HL-60 (cell line): Measurements from ENCODE around the gene IRF8.

ENCODE experiments used
- DNase-seq, 2 experiments: peaks; one replicate each; pipeline ENCODE4 v3.0.0-alpha.2; 2010 to 2020; ENCODE audit warnings: low read depth in 1 of 2, low spot score in 1 of 2
- H3K27ac ChIP-seq: fragments of 250-450 bp; sonication (Bioruptor Pico); replicated peaks from 2 replicates; pipeline ENCODE4 v1.5.1; 2020; ENCODE audit warnings: mild to moderate bottlenecking, moderate library complexity
- H3K27me3 ChIP-seq: fragments of 250-450 bp; sonication (Bioruptor Pico); 2 replicates; pipeline ENCODE4 v1.5.1; 2021; ENCODE audit warnings: mild to moderate bottlenecking, moderate library complexity; ENCODE audit not compliant: insufficient read depth, poor library complexity, severe bottlenecking
- H3K4me3 ChIP-seq: replicated peaks from 2 replicates; pipeline ENCODE4 v1.5.1; 2011; ENCODE audit warnings: mild to moderate bottlenecking, control low read depth, low read length; ENCODE audit not compliant: insufficient read depth
- GABPA ChIP-seq: IDR thresholded peaks from 2 replicates; pipeline ENCODE4 v1.6.1; 2012; ENCODE audit warnings: low read depth
- POLR2AphosphoS5 ChIP-seq: IDR thresholded peaks from 2 replicates; pipeline ENCODE4 v1.6.1; 2012; ENCODE audit warnings: low read depth
- SPI1 ChIP-seq: IDR thresholded peaks from 2 replicates; pipeline ENCODE4 v1.6.1; 2012; ENCODE audit warnings: low read depth, mild to moderate bottlenecking, borderline replicate concordance
- TF ChIP-seq, protein P1 (sequence below): IDR thresholded peaks from 2 replicates; pipeline ENCODE4 v1.6.1; 2012; ENCODE audit warnings: low read depth; ENCODE audit not compliant: insufficient replicate concordance
- TF ChIP-seq, protein P2 (sequence below): IDR thresholded peaks from one replicate; pipeline ENCODE4 v1.5.1; 2011; ENCODE audit warnings: low read length, control low read depth, inconsistent platforms; ENCODE audit not compliant: insufficient read depth

IRF8 gene

DNA sequence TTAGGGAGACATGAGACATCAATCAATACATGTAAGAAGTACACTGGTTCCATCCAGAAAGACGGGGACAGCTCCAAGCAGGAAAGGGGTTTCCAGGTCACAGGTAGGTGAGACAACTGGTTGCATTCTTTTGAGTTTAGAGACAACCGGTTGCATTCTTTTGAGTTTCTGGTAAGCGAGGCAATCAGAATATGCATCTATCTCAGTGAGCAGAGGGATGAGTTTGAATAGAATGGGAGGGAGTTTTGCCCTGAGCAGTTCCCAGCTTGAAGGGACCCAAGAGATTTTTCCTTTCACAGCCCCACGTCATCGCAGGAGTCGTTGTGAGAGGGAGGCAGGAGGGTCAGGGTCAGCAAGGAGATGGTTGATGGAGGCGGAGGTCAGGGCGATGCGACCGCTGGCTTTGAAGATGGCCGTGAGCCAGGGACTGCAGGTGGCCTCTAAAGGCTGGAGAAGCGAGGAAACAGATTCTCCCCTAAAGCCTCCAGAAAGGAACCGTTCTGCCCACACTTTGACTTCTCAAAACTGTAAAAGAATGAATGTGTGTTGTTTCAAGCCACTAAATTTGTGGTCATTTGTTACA is 36.5 kb downstream of the IRF8 start:
- DNase-seq: no peak
- H3K27me3 ChIP-seq: no peaks in the 10 kb centered on the region
- peak overlapping the region; percentile 55 for H3K27ac ChIP-seq
- TF ChIP-seq, protein P1, sequence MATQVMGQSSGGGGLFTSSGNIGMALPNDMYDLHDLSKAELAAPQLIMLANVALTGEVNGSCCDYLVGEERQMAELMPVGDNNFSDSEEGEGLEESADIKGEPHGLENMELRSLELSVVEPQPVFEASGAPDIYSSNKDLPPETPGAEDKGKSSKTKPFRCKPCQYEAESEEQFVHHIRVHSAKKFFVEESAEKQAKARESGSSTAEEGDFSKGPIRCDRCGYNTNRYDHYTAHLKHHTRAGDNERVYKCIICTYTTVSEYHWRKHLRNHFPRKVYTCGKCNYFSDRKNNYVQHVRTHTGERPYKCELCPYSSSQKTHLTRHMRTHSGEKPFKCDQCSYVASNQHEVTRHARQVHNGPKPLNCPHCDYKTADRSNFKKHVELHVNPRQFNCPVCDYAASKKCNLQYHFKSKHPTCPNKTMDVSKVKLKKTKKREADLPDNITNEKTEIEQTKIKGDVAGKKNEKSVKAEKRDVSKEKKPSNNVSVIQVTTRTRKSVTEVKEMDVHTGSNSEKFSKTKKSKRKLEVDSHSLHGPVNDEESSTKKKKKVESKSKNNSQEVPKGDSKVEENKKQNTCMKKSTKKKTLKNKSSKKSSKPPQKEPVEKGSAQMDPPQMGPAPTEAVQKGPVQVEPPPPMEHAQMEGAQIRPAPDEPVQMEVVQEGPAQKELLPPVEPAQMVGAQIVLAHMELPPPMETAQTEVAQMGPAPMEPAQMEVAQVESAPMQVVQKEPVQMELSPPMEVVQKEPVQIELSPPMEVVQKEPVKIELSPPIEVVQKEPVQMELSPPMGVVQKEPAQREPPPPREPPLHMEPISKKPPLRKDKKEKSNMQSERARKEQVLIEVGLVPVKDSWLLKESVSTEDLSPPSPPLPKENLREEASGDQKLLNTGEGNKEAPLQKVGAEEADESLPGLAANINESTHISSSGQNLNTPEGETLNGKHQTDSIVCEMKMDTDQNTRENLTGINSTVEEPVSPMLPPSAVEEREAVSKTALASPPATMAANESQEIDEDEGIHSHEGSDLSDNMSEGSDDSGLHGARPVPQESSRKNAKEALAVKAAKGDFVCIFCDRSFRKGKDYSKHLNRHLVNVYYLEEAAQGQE: no peak
- TF ChIP-seq SPI1 (no peak), GABPA (no peak), POLR2AphosphoS5 (no peak)
- TF ChIP-seq, protein P2, sequence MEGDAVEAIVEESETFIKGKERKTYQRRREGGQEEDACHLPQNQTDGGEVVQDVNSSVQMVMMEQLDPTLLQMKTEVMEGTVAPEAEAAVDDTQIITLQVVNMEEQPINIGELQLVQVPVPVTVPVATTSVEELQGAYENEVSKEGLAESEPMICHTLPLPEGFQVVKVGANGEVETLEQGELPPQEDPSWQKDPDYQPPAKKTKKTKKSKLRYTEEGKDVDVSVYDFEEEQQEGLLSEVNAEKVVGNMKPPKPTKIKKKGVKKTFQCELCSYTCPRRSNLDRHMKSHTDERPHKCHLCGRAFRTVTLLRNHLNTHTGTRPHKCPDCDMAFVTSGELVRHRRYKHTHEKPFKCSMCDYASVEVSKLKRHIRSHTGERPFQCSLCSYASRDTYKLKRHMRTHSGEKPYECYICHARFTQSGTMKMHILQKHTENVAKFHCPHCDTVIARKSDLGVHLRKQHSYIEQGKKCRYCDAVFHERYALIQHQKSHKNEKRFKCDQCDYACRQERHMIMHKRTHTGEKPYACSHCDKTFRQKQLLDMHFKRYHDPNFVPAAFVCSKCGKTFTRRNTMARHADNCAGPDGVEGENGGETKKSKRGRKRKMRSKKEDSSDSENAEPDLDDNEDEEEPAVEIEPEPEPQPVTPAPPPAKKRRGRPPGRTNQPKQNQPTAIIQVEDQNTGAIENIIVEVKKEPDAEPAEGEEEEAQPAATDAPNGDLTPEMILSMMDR: no peak
- no peak overlapping the region for H3K4me3 ChIP-seq

DNA sequence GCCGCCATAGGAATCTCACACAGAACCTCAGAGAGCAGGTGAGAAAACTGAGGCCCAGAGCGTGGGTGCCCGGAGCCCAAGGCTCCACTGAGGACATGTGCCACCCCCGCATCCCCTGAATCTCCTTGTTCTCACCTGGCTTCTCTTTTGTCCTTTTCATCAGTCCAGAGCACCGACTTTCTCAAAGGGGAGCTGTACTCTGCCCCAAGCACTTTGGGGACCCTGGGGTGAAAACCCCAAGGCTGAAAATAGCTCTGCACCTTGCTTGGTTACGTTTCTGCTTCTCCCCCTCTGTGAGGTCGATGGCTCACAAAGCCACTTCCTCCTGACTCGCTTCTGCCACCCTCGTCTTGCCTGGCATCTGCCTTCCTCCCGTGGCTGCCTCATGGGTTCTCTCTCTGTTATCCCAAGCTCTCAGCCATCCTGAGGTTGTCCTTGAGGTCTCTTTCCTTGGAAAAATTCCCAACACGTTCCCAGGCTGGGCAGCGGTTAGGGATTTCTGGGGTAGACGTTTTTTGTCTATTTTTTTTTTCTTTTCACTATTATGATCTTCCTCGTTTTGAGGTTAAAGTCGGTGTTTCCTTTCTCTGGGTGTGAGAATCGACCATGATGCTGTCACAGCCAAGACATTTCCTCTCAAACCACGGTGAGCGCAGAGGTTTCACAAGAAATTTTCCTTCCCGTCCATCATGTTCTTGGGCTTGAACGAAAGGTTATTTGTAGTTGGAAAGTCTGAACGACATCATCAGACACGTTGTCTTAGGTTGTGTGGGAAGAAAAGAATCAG is 37.2 kb downstream of the IRF8 start:
- no peak overlapping the region for H3K4me3 ChIP-seq
- DNase-seq: peak in 1 of 2 experiments; percentile 63
- no peaks in the 10 kb centered on the region for H3K27me3 ChIP-seq
- no peak for TF ChIP-seq POLR2AphosphoS5
- TF ChIP-seq SPI1: peak; percentile 76
- TF ChIP-seq, protein P1: no peak
- no peak for TF ChIP-seq GABPA
- TF ChIP-seq, protein P2: no peak
- peak overlapping the region; percentile 55 for H3K27ac ChIP-seq

GRCh38 chr16:85936816-85937215 is 37.9 kb downstream of the IRF8 start:
- no peak for DNase-seq
- TF ChIP-seq POLR2AphosphoS5 (no peak), GABPA (no peak), SPI1 (no peak)
- TF ChIP-seq, protein P1: no peak
- TF ChIP-seq, protein P2: no peak
- Histone ChIP-seq H3K4me3 (no peak overlapping the region), H3K27ac (peak overlapping the region; percentile 55), H3K27me3 (no peaks in the 10 kb centered on the region)
